Glomerular visceral epithelial cell (primary cell): ENCODE results near the gene ELAVL2.

ENCODE experiments used
- DNase-seq: peaks from one replicate; pipeline ENCODE4 v3.0.0-alpha.2; 2016; ENCODE audit errors: extremely low spot score

The ELAVL2 gene

DNA sequence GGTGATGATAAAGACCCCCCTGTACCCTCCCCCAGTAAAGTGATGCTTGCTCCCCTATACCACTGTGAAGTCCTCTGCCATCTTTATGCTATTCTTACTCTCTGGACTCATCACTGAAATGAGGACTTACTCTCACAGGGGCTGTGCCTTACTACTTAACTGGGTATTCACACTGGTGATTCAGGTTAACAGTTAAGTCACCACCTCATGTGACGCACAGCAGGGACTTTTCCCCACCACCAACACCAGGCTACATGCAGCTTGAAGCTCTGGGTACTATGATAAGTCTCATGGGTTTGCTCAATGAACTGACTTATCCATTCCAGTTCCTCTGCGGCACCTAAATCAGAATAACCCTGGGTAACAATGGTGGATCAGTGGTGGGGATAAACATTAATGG is 163.7 kb downstream of the ELAVL2 start:
- no peak for DNase-seq

DNA sequence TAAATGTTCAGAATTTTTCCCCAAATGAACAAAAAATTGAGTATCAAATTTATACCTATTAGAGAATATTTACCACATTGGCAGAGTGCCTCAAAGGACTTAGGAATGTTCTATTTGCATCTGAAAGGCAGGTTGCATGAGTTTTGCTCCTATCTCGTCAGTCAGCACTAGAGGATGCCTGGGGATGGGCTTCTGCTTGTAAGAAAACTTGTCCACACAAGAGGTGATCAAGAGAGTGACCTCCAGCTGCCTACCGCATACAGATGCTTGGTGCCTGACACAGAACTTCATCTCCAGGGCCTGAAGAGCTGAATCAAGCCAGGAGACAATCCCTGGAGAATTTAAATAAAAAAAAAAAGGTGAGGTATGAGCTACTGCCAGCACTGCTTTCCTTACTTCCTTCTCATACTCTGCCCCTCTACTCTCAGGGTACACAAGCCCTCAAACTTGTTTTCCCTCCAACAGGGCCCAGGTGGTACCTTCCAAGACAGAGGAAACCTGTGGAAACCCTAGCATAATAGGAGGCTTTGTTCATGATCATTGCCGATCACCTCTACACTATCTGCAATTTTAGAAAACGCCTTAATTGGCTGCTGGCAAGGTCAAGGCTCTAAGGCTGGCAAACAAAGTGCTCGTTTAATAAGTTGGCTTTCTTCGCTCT is 166.6 kb downstream of the ELAVL2 start:
- no peak for DNase-seq

DNA sequence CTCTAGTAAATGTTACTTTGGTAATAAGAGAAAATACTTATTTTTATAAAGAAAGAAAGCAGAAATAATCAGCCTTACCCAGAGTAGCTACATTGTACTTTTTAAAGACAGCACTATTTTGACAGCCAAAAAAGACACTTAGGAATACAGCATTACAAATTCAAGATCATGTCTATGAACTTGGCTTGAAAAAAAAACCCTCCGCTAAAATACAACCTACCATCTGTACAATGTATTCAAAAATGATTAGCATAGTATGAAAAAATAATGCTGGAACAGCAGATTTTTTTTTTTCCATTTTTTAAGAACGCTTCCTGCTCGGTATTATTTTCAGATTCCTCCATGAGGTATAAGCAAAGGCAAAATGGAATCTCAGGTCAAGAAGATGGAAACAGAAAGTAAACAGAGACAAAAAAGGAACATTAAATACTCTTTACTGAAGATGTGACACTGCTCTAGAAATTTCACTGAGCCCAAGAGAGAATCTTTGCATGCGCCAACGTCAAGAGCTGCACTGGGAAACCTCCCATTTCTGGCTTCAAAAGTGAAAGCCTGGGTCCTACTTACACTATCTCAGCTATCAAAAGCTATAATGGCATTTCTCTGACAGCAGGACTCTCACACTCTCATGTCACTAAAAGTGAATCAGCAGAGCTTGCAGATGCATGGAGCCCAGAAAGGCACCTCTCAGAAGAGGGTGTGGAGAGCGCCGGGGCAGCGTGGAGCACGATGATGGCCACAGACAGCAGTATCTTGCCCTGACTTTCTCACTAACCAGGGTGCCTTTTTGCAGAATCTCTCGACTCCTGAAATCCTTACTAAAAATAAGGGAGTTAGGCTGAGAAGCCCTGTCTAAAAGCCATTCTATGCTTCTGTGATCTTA is 167.4 kb downstream of the ELAVL2 start:
- DNase-seq, result no peak

DNA sequence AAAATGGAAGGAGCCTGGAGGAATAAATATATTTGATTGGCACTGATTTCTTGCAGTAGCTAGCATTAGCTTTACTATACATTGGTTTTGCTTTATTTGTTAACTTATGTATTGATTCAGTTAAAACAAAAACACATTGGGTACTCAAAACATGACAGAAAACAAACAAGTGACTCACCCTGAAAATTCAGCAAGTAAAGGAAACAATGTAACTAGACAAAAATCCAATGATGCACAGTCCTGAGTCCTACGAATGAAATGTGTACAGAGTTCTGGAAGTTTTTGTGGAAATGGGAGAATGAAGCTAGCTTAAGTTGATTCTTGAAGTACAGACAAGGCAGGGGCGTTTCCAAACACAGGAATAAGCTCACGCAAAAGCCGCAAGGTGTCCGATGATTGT is 175.0 kb downstream of the ELAVL2 start:
- no peak for DNase-seq

DNA sequence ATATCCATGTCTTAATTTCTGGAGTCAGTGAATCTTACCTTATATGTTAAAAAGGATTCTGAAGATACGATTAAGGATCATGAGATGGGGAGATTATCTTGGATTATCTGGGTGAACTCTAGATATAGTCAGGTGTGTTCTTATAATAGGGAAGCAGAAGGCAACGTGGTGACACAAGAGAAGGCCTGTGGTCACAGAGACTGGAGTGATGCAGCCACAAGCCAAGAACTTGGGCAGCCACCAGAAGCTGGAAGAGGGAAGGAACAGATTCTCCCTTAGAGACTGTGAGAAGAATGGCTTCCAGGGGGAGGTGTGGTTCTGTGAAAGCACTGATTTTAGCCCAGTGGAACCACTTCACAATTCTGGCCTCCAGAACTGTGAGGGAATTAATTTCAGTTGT is 177.4 kb downstream of the ELAVL2 start:
- DNase-seq, result no peak

DNA sequence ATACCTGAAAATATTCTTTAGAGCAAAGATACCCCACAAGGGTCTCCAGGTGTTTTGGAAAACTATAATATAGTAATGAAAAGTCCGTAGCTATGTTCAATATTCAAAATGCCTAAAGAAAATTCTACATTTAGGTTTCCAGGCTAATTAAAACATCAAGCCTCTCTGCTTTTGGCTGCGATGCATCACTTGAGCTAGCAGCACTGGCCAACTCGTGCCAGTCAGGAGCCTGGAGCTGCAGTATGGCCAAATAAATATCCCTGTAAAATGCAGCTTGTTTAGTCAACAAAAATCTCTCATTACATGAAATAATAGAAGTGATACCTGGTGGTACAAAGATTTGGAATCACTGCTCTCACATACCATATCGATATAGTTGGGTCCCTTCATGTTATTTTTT is 181.1 kb downstream of the ELAVL2 start:
- DNase-seq, result no peak

DNA sequence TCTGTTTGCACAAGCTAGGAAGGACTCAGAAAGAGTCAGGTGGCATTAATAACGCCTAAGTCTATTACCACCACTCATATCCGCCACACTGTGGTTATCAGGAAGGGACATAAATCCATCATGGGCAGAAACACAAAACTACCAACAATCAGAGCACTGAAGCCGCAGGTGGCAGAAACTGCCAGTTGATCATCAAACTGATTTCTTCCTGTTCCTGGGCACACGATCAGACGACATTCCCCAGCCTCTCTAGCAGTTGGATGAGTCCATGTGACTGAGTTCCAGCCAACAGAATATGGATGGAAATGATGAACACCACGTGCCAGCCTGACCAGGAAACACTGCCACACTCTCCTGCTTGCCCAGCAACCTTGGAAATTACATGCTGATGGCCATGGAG is 181.7 kb downstream of the ELAVL2 start:
- DNase-seq, result no peak

DNA sequence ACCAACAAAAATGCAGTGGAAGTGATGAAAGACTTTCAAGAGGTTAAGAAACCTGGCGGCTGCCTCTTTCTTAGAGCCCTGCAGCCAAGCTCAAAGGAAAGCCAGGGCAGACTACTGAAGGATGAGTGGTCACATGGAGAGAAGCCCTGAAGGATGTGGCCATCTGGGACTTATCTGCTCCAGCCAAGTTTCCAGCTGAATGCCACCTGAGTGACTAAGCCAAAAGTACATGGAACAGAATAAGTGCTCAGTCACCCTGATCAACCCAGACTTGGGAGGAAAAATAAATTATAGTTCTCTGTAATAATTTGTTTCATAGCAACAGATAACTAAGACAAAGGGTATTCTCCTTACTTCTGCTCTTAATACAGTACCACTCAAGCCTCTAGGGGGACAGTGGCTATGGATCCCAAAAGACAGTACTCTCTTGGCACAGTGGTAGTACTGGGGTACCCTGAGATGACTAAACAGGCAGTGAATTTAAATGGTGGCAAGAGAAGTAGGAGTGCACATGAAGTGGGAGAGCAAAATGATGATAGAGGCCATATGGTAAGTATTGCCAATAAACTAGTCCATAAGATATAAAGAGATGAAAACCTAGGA is 182.3 kb downstream of the ELAVL2 start:
- peak; percentile 13 for DNase-seq
